Neural cell (in vitro differentiated cells): ENCODE results near the gene CCDC86.

ENCODE experiments used
- EP300 ChIP-seq: fragments of 450-650 bp; conservative IDR thresholded peaks from 2 replicates; pipeline ENCODE4 v1.6.1; 2014; ENCODE audit warnings: antibody characterized with exemption, mild to moderate bottlenecking, moderate library complexity; ENCODE audit not compliant: poor library complexity, severe bottlenecking
- EZH2 ChIP-seq: fragments of 200-600, 300-800 bp; shearing (Covaris generic), sonication (generic); IDR thresholded peaks from 2 replicates; pipeline ENCODE4 v1.6.1; 2014; ENCODE audit warnings: antibody characterized with exemption, low read length, borderline replicate concordance, mild to moderate bottlenecking; ENCODE audit not compliant: insufficient read depth, poor library complexity, severe bottlenecking
- MXI1 ChIP-seq: fragments of 450-650 bp; conservative IDR thresholded peaks from 2 replicates; pipeline ENCODE4 v1.6.1; 2014; ENCODE audit warnings: antibody characterized with exemption, mild to moderate bottlenecking; ENCODE audit not compliant: poor library complexity, severe bottlenecking
- POLR2AphosphoS5 ChIP-seq: IDR thresholded peaks from 2 replicates; pipeline ENCODE4 v1.6.1; 2012
- RAD21 ChIP-seq: fragments of 450-650 bp; conservative IDR thresholded peaks from 2 replicates; pipeline ENCODE4 v1.6.1; 2014; ENCODE audit warnings: antibody characterized with exemption, mild to moderate bottlenecking, moderate library complexity
- SMC3 ChIP-seq: fragments of 450-650 bp; conservative IDR thresholded peaks from 2 replicates; pipeline ENCODE4 v1.6.1; 2014; ENCODE audit warnings: antibody characterized with exemption, mild to moderate bottlenecking, moderate library complexity; ENCODE audit not compliant: poor library complexity
- TAF1 ChIP-seq: IDR thresholded peaks from 2 replicates; pipeline ENCODE4 v1.6.1; 2012; ENCODE audit warnings: low read depth
- TF ChIP-seq, protein P1 (sequence below): fragments of 450-650 bp; IDR thresholded peaks from 2 replicates; pipeline ENCODE4 v1.5.1; 2014; ENCODE audit warnings: antibody characterized with exemption, mild to moderate bottlenecking, moderate library complexity; ENCODE audit not compliant: poor library complexity, severe bottlenecking

- TF ChIP-seq, protein P1, sequence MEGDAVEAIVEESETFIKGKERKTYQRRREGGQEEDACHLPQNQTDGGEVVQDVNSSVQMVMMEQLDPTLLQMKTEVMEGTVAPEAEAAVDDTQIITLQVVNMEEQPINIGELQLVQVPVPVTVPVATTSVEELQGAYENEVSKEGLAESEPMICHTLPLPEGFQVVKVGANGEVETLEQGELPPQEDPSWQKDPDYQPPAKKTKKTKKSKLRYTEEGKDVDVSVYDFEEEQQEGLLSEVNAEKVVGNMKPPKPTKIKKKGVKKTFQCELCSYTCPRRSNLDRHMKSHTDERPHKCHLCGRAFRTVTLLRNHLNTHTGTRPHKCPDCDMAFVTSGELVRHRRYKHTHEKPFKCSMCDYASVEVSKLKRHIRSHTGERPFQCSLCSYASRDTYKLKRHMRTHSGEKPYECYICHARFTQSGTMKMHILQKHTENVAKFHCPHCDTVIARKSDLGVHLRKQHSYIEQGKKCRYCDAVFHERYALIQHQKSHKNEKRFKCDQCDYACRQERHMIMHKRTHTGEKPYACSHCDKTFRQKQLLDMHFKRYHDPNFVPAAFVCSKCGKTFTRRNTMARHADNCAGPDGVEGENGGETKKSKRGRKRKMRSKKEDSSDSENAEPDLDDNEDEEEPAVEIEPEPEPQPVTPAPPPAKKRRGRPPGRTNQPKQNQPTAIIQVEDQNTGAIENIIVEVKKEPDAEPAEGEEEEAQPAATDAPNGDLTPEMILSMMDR = no peak
- TF ChIP-seq MXI1 = no peak
- no peak for TF ChIP-seq RAD21
- no peak for TF ChIP-seq TAF1
- TF ChIP-seq EP300 = no peak
- no peak for TF ChIP-seq EZH2
- no peak for TF ChIP-seq SMC3
- TF ChIP-seq POLR2AphosphoS5 = no peak
These were observed 6.0 kb downstream of the CCDC86 start for GRCh38 chr11:60847896-60848295.
